Brain microvascular endothelial cell (primary cell): ENCODE results near the gene RIN3.
A peak's percentile ranks its signal among the peaks of the same experiment; 100 is the strongest.

Source experiments
- DNase-seq: peaks from one replicate; pipeline ENCODE4 v3.0.0-alpha.2; 2020
- H3K27ac ChIP-seq: fragments of 250-450 bp; sonication (Bioruptor Pico); 2 replicates; pipeline ENCODE4 v1.5.1; 2020; ENCODE audit warnings: mild to moderate bottlenecking, moderate library complexity
- H3K27me3 ChIP-seq: fragments of 250-450 bp; sonication (Bioruptor Pico); replicated peaks from 2 replicates; pipeline ENCODE4 v1.5.1; 2020; ENCODE audit warnings: mild to moderate bottlenecking
- H3K36me3 ChIP-seq: fragments of 250-450 bp; sonication (Bioruptor Pico); replicated peaks from 2 replicates; pipeline ENCODE4 v1.5.1; 2020; ENCODE audit warnings: mild to moderate bottlenecking
- H3K4me3 ChIP-seq: 2 replicates; pipeline ENCODE4 v1.5.1; 2011; ENCODE audit warnings: low read depth, mild to moderate bottlenecking, control low read depth, low read length, moderate library complexity
- in situ Hi-C: cut with HindIII; loops from 2 replicates; pipeline ENCODE4 v1.10.0; 2017; ENCODE audit warnings: low sequenced_read_pairs, low pct_ligation_motif_present
- TF ChIP-seq, protein P1 (sequence below): IDR thresholded peaks from 2 replicates; pipeline ENCODE4 v1.5.1; 2011; ENCODE audit warnings: low read depth, mild to moderate bottlenecking, moderate library complexity, low read length, control low read depth, inconsistent platforms; ENCODE audit errors: missing control alignments

Gene RIN3

DNA sequence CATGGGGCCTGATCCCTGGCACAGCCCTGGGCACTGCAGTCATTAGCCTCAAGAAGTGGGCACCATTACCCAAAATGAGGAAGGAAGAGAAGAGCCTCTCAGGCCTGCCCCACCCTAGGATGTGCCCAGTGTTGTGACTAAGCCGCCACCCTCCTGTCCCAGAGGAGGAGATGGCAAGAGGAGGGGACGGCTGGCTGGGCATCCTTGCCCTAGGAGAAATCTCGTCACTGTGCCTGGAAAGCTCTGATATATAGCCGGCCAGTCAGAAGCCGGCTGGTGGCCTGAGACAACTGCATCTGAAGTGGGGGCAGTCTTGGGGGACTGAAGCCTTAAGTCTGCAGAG lies 119.7 kb downstream of the RIN3 start:
- Histone ChIP-seq H3K27me3 (no peaks in the 10 kb centered on the region), H3K36me3 (no peaks in the 10 kb centered on the region), H3K4me3 (no peak overlapping the region), H3K27ac (no peak overlapping the region)
- TF ChIP-seq, protein P1, sequence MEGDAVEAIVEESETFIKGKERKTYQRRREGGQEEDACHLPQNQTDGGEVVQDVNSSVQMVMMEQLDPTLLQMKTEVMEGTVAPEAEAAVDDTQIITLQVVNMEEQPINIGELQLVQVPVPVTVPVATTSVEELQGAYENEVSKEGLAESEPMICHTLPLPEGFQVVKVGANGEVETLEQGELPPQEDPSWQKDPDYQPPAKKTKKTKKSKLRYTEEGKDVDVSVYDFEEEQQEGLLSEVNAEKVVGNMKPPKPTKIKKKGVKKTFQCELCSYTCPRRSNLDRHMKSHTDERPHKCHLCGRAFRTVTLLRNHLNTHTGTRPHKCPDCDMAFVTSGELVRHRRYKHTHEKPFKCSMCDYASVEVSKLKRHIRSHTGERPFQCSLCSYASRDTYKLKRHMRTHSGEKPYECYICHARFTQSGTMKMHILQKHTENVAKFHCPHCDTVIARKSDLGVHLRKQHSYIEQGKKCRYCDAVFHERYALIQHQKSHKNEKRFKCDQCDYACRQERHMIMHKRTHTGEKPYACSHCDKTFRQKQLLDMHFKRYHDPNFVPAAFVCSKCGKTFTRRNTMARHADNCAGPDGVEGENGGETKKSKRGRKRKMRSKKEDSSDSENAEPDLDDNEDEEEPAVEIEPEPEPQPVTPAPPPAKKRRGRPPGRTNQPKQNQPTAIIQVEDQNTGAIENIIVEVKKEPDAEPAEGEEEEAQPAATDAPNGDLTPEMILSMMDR: no peak
- no peak for DNase-seq
- in situ Hi-C loops: no loop called here

DNA sequence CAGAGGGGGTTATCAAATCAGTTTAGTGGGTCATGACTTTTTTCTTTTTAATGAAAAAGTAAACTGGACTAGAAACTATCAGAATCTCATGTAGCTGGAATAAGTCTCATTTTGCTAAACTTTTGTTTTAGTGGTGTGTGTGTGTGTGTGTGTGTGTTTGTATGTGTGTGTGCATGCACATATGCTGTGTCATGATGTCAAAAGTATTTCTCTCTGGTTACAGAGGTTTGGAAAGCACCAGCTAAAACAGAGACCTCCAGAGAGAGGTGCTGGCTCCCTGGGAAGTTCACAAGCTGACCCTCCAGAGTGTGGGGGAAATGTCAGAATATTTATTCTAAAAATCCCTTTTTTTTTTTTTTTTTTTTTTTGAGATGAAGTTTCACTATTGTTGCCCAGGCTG lies 120.1 kb downstream of the RIN3 start:
- in situ Hi-C loops: no loop called here
- Histone ChIP-seq H3K4me3 (no peak overlapping the region), H3K36me3 (no peaks in the 10 kb centered on the region), H3K27ac (no peak overlapping the region), H3K27me3 (no peaks in the 10 kb centered on the region)
- DNase-seq: no peak
- TF ChIP-seq, protein P1: no peak

DNA sequence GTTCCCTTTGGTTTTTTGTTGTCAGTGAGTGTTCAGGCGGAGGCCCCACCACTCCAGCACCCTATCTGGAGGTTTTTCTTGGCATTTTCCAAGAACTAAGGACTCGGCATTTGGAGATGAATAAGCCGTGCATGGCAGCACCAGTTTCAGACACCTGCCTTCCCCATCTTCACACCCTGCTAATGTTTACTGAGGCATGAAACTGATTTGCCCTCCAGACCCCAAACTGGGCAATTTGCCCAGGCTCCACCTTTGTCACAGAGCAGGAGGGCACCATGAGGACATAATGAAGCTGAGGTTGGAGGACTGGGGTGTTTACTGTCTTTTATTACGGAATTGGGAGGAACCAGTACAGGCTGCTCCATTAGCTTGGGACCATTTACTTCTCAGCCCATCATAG lies 121.5 kb downstream of the RIN3 start:
- H3K27me3 ChIP-seq: no peaks in the 10 kb centered on the region
- in situ Hi-C loops: no loop called here
- no peak for DNase-seq
- no peak overlapping the region for H3K4me3 ChIP-seq
- TF ChIP-seq, protein P1: no peak
- H3K36me3 ChIP-seq: no peaks in the 10 kb centered on the region
- H3K27ac ChIP-seq: no peak overlapping the region

DNA sequence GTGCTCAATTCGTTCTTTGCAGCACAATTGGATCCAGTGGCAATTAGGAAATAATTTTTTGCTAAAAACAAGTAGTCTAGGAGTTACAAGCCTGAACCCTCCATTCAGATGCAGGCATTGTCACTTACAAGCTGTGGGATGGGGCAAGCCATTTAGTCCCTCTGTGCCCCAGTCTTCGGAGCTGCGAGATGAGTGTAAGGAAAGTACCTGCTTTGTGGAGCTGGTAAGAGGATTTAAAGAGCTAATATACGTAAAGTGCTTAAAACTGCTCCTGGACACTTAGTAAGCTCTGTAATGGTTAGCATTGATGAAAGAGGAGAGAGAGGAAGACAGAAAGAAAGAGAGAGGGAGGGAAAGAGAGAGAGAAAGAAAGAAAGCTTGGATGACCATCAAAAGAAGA lies 122.3 kb downstream of the RIN3 start:
- no peak overlapping the region for H3K4me3 ChIP-seq
- in situ Hi-C loops: no loop called here
- DNase-seq: no peak
- TF ChIP-seq, protein P1: no peak
- H3K36me3 ChIP-seq: no peaks in the 10 kb centered on the region
- H3K27me3 ChIP-seq: no peaks in the 10 kb centered on the region
- no peak overlapping the region for H3K27ac ChIP-seq

DNA sequence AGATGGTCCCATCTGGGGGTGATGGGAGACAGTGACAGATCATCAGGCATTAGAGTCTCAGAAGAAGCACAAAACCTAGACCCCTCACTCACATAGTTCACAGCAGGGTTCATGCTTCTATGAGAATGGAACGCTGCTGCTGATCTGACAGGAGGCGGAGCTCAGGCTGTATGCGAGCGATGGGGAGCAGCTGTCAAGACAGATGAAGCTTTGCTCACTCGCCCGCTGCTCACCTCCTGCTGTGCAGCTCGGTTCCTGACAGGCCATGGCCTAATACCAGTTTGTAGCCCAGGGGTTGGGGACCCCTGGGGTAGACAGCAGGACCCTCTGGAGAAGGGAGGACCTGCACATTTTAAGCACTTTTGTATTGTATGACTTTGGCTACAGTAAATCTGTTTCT lies 123.6 kb downstream of the RIN3 start:
- in situ Hi-C loops: no loop called here
- TF ChIP-seq, protein P1: no peak
- no peak overlapping the region for H3K27ac ChIP-seq
- no peaks in the 10 kb centered on the region for H3K36me3 ChIP-seq
- H3K27me3 ChIP-seq: no peaks in the 10 kb centered on the region
- peak; percentile 49 for DNase-seq
- no peak overlapping the region for H3K4me3 ChIP-seq

DNA sequence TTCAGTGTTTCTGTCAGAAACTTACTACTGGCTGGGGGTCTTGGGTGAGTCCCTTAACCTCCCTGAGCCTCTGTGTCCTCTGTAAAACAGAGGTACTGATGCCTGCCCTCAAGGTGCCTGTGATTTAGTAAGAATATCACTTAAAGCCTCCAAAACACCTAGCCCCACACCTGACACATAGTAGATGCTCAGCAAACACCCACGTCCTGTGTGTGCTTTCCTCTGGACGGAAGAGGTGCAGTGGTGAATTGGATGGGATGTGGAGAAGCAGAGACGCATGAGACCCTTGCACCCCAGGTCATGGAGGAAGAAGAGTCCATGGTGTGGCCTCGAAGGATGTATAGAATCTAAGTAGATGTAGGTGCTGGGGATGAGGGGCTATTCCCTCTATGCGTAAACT lies 124.3 kb downstream of the RIN3 start:
- H3K36me3 ChIP-seq: no peaks in the 10 kb centered on the region
- TF ChIP-seq, protein P1: no peak
- no peaks in the 10 kb centered on the region for H3K27me3 ChIP-seq
- no peak overlapping the region for H3K4me3 ChIP-seq
- in situ Hi-C loops: no loop called here
- no peak for DNase-seq
- no peak overlapping the region for H3K27ac ChIP-seq
